GM21576 (cell line): ENCODE measurements around the gene SLC24A1.

Experiments
- ATAC-seq: cut with Tn5 transposase; IDR thresholded peaks from one replicate; pipeline ENCODE4 v1.9.1; 2021; ENCODE audit warnings: mild to moderate bottlenecking, moderate library complexity; ENCODE audit not compliant: unreplicated experiment

The SLC24A1 gene

GRCh38 chr15:65651831-65652749 is 30.4 kb downstream of the SLC24A1 start:
- ATAC-seq: no peak

DNA sequence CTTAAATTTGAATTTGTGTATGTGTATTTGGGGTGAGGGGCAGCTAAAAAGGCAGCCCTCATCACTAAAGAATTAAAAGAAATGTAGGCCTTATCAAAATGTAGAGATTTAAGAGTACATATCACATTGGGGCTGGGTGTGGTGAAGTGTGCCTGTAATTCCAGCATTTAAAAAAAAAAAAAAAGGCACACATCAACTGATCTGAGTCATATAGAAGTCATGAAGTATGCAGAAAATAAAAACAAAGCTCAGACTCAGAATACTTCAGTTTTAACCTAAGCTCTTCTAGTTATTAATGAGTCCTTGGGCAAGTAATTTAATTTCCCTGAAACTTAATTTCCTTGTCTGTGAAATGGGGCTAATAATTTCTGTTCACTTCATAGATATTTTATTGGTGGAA is 31.6 kb downstream of the SLC24A1 start:
- no peak for ATAC-seq

GRCh38 chr15:65653801-65654521 is 32.2 kb downstream of the SLC24A1 start:
- ATAC-seq: no peak

GRCh38 chr15:65655026-65655425 is 33.3 kb downstream of the SLC24A1 start:
- ATAC-seq: no peak

DNA sequence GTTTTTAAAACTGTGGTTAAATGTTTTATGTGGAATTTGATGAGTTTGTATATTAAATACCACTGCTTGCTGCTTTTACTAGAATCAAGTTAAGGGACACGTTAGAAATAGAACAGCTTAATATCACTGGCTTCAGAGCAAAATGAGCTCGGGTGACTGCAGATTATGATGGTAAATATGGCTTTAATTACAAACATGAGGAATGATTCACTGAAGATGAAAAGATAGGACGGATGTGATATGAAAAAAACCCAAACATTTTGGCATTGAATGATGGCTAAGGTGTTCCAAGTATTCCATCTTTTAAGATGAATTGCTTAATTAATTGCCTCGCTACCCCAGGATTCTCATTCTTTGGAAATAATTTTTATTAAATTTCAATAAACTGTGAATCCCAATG is 33.7 kb downstream of the SLC24A1 start:
- no peak for ATAC-seq

GRCh38 chr15:65659502-65660052 is 37.8 kb downstream of the SLC24A1 start:
- no peak for ATAC-seq

DNA sequence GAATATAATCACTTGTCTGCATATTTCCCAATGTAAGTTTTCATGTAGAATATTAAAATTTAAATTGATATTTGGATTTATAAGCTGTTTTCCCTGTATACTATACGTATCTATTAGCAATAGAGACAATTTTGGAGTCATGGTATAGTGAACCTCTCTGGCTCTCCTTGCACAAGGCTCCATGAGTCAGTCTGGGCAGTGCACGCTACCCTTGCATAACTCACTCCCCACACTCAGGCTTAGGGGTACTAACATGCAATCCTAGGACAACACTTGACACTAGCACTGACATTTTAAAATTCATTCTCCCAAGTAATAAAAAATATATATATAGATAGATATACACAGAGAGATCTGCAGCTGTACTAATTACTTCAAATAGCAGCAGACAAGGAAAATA is 39.2 kb downstream of the SLC24A1 start:
- ATAC-seq: no peak

DNA sequence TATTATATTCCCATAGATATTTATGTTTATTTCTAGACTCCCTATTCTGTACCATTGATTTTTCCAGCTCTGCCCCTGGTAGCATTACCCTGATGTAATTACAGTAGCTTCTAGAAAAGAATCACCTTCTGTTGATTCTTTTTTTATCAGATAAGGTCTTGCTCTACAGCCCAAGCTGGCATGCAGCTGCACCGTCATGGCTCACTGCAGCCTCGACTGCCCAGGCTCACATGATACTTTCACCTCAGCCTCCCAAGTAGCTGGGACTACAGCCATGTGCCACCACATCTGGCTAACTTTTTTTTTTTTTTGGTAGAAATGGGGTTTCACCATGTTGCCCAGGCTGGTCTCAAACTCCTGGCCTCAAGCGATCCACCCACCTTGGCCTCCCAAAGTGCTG is 41.8 kb downstream of the SLC24A1 start:
- no peak for ATAC-seq

DNA sequence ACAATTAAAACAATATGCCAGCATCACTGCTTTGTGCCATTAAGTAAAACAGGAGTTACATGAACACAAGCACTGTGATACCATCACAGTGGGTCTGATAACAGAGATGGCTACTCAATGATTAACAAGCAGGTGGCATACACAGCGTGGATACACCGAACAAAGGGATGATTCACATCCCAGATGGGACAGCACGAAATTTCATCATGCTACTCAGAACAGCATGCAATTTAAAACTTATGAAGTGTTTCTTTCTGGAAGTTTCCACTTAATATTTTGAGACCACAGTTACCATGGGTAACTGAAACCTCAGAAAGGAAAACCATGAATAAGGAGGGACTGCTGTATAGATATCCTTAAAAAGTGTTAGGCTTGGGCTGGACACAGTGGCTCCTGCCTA is 44.5 kb downstream of the SLC24A1 start:
- ATAC-seq: no peak

- no peak for ATAC-seq
Measured at GRCh38 chr15:65675551-65675950, 53.8 kb downstream of the SLC24A1 start.

DNA sequence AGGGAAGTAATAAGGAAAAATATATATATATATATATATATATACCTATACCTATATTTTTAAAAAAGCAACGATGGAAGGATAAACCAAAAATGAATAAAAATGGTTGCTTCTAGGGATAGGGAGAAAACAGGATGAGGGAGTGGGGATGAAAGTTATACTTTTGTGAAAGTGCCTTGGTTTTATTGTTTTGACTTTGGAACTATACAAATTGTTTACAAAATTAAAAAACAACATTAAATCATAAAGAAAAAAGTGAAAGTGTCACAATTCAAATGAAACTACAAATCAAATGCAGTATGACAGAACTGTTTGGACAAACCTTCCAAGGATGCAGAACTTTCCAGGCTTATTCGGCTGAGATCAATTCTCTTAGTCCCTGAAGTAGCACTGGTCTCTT is 54.4 kb downstream of the SLC24A1 start:
- no peak for ATAC-seq

- no peak for ATAC-seq
Measured at GRCh38 chr15:65680544-65680943, 58.8 kb downstream of the SLC24A1 start.

DNA sequence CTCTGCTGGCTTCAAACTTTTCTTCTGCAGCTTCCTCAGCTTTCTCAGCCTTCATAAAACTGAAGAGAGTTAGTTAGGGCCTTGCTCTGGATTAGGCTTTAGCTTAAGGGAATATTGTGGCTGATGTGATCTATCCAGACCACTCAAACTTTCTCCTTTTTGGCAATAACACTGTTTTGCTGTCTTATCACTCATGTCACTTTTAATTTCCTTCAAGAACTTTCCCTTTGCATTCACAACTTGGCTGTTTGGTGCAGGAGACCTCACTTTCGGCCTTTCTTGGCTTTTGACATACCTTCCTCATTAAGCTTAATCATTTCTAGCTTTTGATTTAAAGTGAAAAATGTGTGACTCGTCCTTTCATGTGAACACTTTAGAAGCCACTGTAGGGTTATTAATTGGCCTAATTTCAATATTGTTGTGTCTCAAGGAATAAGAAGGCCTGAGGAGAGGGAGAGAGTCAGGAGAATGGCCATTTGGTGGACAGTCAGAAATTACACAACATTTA is 60.7 kb downstream of the SLC24A1 start:
- ATAC-seq: no peak

- ATAC-seq: no peak
Measured at GRCh38 chr15:65688462-65688861, 66.7 kb downstream of the SLC24A1 start.

- ATAC-seq: no peak
Measured at GRCh38 chr15:65690173-65690572, 68.4 kb downstream of the SLC24A1 start.

GRCh38 chr15:65690778-65691177 is 69.0 kb downstream of the SLC24A1 start:
- ATAC-seq: no peak

DNA sequence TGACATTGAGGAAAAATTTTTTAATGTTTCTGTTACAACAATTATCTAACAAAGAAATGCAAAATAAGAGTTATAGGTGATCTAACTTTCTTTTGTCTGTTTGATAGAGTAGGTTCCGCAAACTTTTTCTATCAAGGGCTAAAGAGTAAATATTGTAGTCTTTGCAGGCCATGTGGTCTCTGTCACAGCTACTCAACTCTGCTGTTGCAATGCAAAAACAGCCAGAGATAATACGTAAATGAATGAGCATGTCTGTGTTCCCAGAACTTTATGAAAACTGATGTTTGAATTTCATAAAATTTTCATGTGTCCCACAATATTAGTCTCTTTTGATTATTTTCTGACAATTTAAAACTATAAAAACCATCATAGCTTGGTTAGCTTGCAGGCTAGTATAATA is 73.3 kb downstream of the SLC24A1 start:
- no peak for ATAC-seq
